Activated T-helper 1 cell treated with anti-CD3 and anti-CD28 coated beads, Interleukin-2, amount 50 U/mL, for 16 hours (primary cell): ENCODE results near the gene DACH1.
"Not testable (repeated sequence)": the region's sequence is repeated elsewhere in the genome, so short reads cannot be mapped to it uniquely, and the experiment has no call there.

Experiments
- DNase-seq, 2 donors: peaks; one replicate each; pipeline ENCODE4 v3.0.0-alpha.2; 2020; ENCODE audit warnings: low read depth in 1 of 2, low spot score in 1 of 2

DACH1 gene

GRCh38 chr13:71867131-71867814 is at the start of gene DACH1:
Gene DACH1, minus strand, starts transcription at chr13:71867204.
- DNase-seq: no peak

- no peak for DNase-seq
These were observed 46.7 kb upstream of the DACH1 start for GRCh38 chr13:71913717-71914116.

- DNase-seq: no peak
These were observed 45.5 kb upstream of the DACH1 start for GRCh38 chr13:71912524-71912923.

- DNase-seq: no peak
These were observed 39.4 kb upstream of the DACH1 start for GRCh38 chr13:71906448-71906847.

- no peak for DNase-seq
These were observed 35.7 kb upstream of the DACH1 start for GRCh38 chr13:71902676-71903075.

GRCh38 chr13:71893506-71893905 is 26.5 kb upstream of the DACH1 start:
- not testable (repeated sequence) for DNase-seq

- DNase-seq: no peak
These were observed 19.9 kb upstream of the DACH1 start for GRCh38 chr13:71886880-71887279.

- no peak for DNase-seq
These were observed 15.1 kb upstream of the DACH1 start for GRCh38 chr13:71882120-71882519.

GRCh38 chr13:71880753-71881541 is 13.9 kb upstream of the DACH1 start:
- DNase-seq: no peak

GRCh38 chr13:71879808-71880344 is 12.9 kb upstream of the DACH1 start:
- no peak for DNase-seq

- no peak for DNase-seq
These were observed 12.1 kb upstream of the DACH1 start for GRCh38 chr13:71879129-71879535.

GRCh38 chr13:71877256-71877653 is 10.3 kb upstream of the DACH1 start:
- DNase-seq: no peak

GRCh38 chr13:71876648-71877255 is 9.7 kb upstream of the DACH1 start:
- no peak for DNase-seq

GRCh38 chr13:71875823-71876222 is 8.8 kb upstream of the DACH1 start:
- DNase-seq: no peak

- DNase-seq: no peak
These were observed 7.5 kb upstream of the DACH1 start for GRCh38 chr13:71874458-71874857.

- no peak for DNase-seq
These were observed 6.6 kb upstream of the DACH1 start for GRCh38 chr13:71873418-71874247.

GRCh38 chr13:71871844-71872243 is 4.8 kb upstream of the DACH1 start:
- DNase-seq: no peak

- DNase-seq: no peak
These were observed 4.3 kb upstream of the DACH1 start for GRCh38 chr13:71871176-71871754.

- DNase-seq: no peak
These were observed 3.1 kb upstream of the DACH1 start for GRCh38 chr13:71870100-71870499.

- no peak for DNase-seq
These were observed 2.3 kb upstream of the DACH1 start for GRCh38 chr13:71869274-71869673.
